Keratinocyte (primary cell): ENCODE data around the gene ACBD4. TPM values are rescaled to one million over a fixed set of nuclear protein-coding genes. Genes with fewer than 3 reads are reported as not detected.

Experiments used
- DNase-seq: peaks from one replicate; pipeline ENCODE4 v3.0.0-alpha.2; 2011; ENCODE audit warnings: low read depth, missing footprints, low spot score
- FAIRE-seq: peaks from 2 replicates; lab custom pipeline; 2011; peaks lifted over from hg19 to GRCh38; lab: Jason Lieb, UNC
- H2AFZ ChIP-seq: 2 replicates; pipeline ENCODE4 v1.6.0; 2012; ENCODE audit warnings: low read length, control low read depth, inconsistent platforms; ENCODE audit not compliant: control insufficient read depth
- H3K27ac ChIP-seq: 2 replicates; pipeline ENCODE4 v1.5.1; 2011; ENCODE audit warnings: low read length; ENCODE audit not compliant: control insufficient read depth, insufficient read depth
- H3K27me3 ChIP-seq: 3 replicates; pipeline ENCODE4 v1.6.0; 2011; ENCODE audit warnings: low read length; ENCODE audit not compliant: control insufficient read depth, insufficient read depth; ENCODE audit errors: extremely low read depth
- H3K36me3 ChIP-seq, 2 experiments: 2 replicates in 1 of 2; 3 replicates in 1 of 2; pipeline ENCODE4 v1.5.1; 2011; ENCODE audit warnings: low read length in 2 of 2, mild to moderate bottlenecking in 1 of 2; ENCODE audit not compliant: control insufficient read depth in 2 of 2, insufficient read depth in 2 of 2; ENCODE audit errors: extremely low read depth in 1 of 2
- H3K4me1 ChIP-seq: 3 replicates; pipeline ENCODE4 v1.5.1; 2011; ENCODE audit warnings: low read length; ENCODE audit not compliant: control insufficient read depth, insufficient read depth; ENCODE audit errors: extremely low read depth
- H3K4me2 ChIP-seq: 3 replicates; pipeline ENCODE4 v1.6.0; 2011; ENCODE audit warnings: low read depth, low read length; ENCODE audit not compliant: control insufficient read depth, insufficient read depth; ENCODE audit errors: extremely low read depth
- H3K4me3 ChIP-seq, 3 experiments: fragments of 200-600 bp in 1 of 3; sonication (generic) in 1 of 3; 2 replicates in 2 of 3; 3 replicates in 1 of 3; pipeline ENCODE4 v1.5.1; 2011 to 2016; ENCODE audit warnings: low read length in 3 of 3, mild to moderate bottlenecking in 3 of 3, control low read depth in 2 of 3, inconsistent platforms in 1 of 3, low read depth in 1 of 3, mixed read lengths in 1 of 3, mixed run types in 1 of 3, moderate library complexity in 1 of 3; ENCODE audit not compliant: control insufficient read depth in 2 of 3, insufficient read depth in 2 of 3; ENCODE audit errors: extremely low read depth in 1 of 3
- H3K79me2 ChIP-seq: 2 replicates; pipeline ENCODE4 v1.6.0; 2012; ENCODE audit warnings: low read length; ENCODE audit not compliant: control insufficient read depth, insufficient read depth
- H3K9ac ChIP-seq: 3 replicates; pipeline ENCODE4 v1.6.0; 2011; ENCODE audit warnings: low read length; ENCODE audit not compliant: control insufficient read depth, insufficient read depth; ENCODE audit errors: extremely low read depth
- H3K9me1 ChIP-seq: 3 replicates; pipeline ENCODE4 v1.6.0; 2011; ENCODE audit warnings: low read length; ENCODE audit not compliant: control insufficient read depth, insufficient read depth; ENCODE audit errors: extremely low read depth
- H3K9me3 ChIP-seq: 2 replicates; pipeline ENCODE4 v1.5.1; 2012; ENCODE audit warnings: low read depth, low read length; ENCODE audit not compliant: control insufficient read depth
- H4K20me1 ChIP-seq: 3 replicates; pipeline ENCODE4 v1.6.0; 2011; ENCODE audit warnings: low read length; ENCODE audit not compliant: control insufficient read depth, insufficient read depth; ENCODE audit errors: extremely low read depth
- CTCF ChIP-seq, 3 experiments: IDR thresholded peaks in 1 of 3; conservative IDR thresholded peaks in 1 of 3; optimal IDR thresholded peaks in 1 of 3; 2 replicates in 2 of 3; 3 replicates in 1 of 3; pipeline versions ENCODE3 to v1.5.1; 2011; ENCODE audit warnings: low read length in 3 of 3, mild to moderate bottlenecking in 3 of 3, moderate library complexity in 2 of 3, control low read depth in 1 of 3, inconsistent platforms in 1 of 3; ENCODE audit not compliant: insufficient read depth in 2 of 3; ENCODE audit errors: extremely low read depth in 1 of 3
- EZH2 ChIP-seq: IDR thresholded peaks from one replicate; pipeline ENCODE4 v1.6.1; 2012; ENCODE audit warnings: inconsistent platforms, mild to moderate bottlenecking, low read length, moderate library complexity
- dilution Hi-C: fragments of 300-500 bp; cut with MboI; formaldehyde crosslinking; loops from one replicate; pipeline ENCODE4 v1.7.0; 2020; ENCODE audit warnings: low sequenced_read_pairs; ENCODE audit not compliant: extremely low pct_ligation_motif_present
- polyA plus RNA-seq, 5 experiments: library from polyadenylated mRNA; depleted of rRNA in 3 of 5; stranded (reverse) in 3 of 5; stranded (forward) in 1 of 5; unstranded in 1 of 5; fragments of >200 nt; gene quantifications; 1 replicate in 1 of 5; 2 replicates in 3 of 5; 3 replicates in 1 of 5; pipeline versions ENCODE4 v1.2.1 to v1.2.3, GENCODE V29; 2011 to 2012; ENCODE audit warnings: missing spikeins in 2 of 5, low read depth in 1 of 5, low replicate concordance in 1 of 5

ACBD4 gene
- polyA plus RNA-seq, 1 donor (not counting 4 experiments of a cell fraction or from before 2014, with no cell fraction given): 2.6 TPM

- H3K9ac ChIP-seq: peak overlapping the region; percentile 99
- H3K4me2 ChIP-seq: peak overlapping the region; percentile 99
- dilution Hi-C loops: no loop called here
- FAIRE-seq (no peak), DNase-seq (no peak)
- H3K4me3 ChIP-seq: peak overlapping the region in 1 of 3 experiments; percentile 35
- H3K79me2 ChIP-seq: no peaks in the 10 kb centered on the region
- H3K9me3 ChIP-seq: no peaks in the 10 kb centered on the region
- no peaks in the 10 kb centered on the region for H4K20me1 ChIP-seq
- H3K4me1 ChIP-seq: peaks cover 38% of the 10 kb centered on the region
- no peaks in the 10 kb centered on the region for H3K27me3 ChIP-seq
- H3K27ac ChIP-seq: peak overlapping the region; percentile 100
- no peak for TF ChIP-seq CTCF (optimal IDR thresholded peaks at IDR 0.05 in 1 of 3, IDR thresholded peaks at IDR 0.05 in 1 of 3, conservative IDR thresholded peaks at IDR 0.05 in 1 of 3; ENCODE audit: extremely low read depth in 1 of 3, insufficient read depth in 2 of 3, low read length in 3 of 3)
- TF ChIP-seq EZH2: no peak
- no peaks in the 10 kb centered on the region for H3K9me1 ChIP-seq
- no peaks in the 10 kb centered on the region for H3K36me3 ChIP-seq
- no peak overlapping the region for H2AFZ ChIP-seq
Measured at GRCh38 chr17:45170280-45170930, 34.9 kb downstream of the ACBD4 start.

DNA sequence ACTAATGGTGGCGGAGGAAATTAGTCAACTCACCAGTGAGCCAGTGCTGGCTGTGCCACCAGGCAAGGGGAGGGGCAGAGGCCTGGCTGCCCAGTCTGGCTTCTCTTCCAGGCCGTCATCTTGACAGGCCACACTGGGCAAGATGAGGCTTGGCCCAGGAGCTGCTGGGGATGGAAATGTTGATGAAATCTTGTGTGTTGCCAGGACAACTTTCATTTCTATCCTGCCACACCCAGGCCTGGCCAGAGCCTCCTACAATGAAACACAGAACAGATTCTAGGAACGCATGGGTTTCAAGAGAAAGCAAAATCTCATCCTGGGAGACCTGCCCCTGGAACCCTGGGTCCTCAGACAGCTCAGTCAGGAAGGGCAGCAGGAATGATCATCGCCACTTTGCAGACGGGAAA, 35.4 kb downstream of the ACBD4 start:
- FAIRE-seq: peak; percentile 96
- Histone ChIP-seq H3K27me3 (no peaks in the 10 kb centered on the region), H2AFZ (peak overlapping the region; percentile 13), H3K4me3 (peak overlapping the region; percentile 41 to 92 (median 83)), H3K9ac (peak overlapping the region; percentile 99), H3K4me2 (peak overlapping the region; percentile 99), H3K9me3 (no peaks in the 10 kb centered on the region), H3K9me1 (no peaks in the 10 kb centered on the region), H3K36me3 (no peaks in the 10 kb centered on the region), H3K27ac (peak overlapping the region; percentile 100), H3K79me2 (no peaks in the 10 kb centered on the region), H3K4me1 (peaks cover 43% of the 10 kb centered on the region), H4K20me1 (no peaks in the 10 kb centered on the region)
- dilution Hi-C loops: no loop called here
- TF ChIP-seq CTCF (optimal IDR thresholded peaks at IDR 0.05 in 1 of 3, IDR thresholded peaks at IDR 0.05 in 1 of 3, conservative IDR thresholded peaks at IDR 0.05 in 1 of 3; ENCODE audit: extremely low read depth in 1 of 3, insufficient read depth in 2 of 3, low read length in 3 of 3) (no peak), EZH2 (no peak)
- DNase-seq: peak; percentile 92
